ENCODE results near the gene MAP2K5.

MAP2K5 gene

DNA sequence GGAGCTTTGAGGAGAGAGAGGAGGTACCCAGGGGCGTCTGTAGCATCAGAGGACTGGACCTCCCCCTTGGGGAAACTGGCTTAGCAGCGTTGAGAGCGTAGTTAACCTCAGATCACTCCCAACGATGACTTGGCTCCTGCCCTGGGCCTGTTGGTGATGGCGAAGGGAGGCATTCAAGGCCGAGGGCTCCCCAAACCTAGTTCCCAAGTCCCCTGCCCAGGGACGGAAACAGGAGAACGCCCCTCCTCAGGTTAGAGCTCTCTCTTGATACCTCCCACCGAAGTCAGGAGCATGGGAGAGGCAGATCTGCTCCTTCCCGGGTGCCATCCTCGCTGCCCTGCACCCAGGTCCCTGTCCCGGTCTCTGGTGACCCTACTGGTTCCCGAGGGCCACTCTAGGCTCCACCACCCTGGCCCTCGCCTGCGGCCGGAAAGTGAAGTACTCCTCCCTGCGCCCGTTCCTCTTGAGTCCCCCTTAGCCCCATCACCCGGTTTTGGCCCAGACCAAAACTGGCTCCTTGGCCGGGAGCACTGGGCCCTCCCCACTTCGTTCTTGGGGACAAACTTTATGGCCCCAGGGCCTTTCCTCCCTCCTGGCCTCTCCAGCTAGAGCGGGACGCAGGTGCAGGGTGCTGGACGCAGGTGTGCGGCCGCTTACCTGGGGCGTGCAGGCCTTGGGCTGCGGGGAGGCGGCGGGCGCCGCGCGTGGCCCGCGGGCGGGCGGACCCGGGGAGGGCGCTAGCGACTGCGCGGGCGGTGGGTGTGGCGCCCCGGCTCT, 280.2 kb downstream of the MAP2K5 start:
- in situ Hi-C loops (cut with MboI; ENCODE audit: low pct_unique_long_range_greater_than_20kb, low sequenced_read_pairs, unreplicated experiment), result no loop called here
- TF ChIP-seq, protein P1, sequence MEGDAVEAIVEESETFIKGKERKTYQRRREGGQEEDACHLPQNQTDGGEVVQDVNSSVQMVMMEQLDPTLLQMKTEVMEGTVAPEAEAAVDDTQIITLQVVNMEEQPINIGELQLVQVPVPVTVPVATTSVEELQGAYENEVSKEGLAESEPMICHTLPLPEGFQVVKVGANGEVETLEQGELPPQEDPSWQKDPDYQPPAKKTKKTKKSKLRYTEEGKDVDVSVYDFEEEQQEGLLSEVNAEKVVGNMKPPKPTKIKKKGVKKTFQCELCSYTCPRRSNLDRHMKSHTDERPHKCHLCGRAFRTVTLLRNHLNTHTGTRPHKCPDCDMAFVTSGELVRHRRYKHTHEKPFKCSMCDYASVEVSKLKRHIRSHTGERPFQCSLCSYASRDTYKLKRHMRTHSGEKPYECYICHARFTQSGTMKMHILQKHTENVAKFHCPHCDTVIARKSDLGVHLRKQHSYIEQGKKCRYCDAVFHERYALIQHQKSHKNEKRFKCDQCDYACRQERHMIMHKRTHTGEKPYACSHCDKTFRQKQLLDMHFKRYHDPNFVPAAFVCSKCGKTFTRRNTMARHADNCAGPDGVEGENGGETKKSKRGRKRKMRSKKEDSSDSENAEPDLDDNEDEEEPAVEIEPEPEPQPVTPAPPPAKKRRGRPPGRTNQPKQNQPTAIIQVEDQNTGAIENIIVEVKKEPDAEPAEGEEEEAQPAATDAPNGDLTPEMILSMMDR (IDR thresholded peaks at IDR 0.05; ENCODE audit: extremely low read depth, insufficient read depth, missing control alignments), result no peak
- peak; percentile 50 for DNase-seq (ENCODE audit: low spot score)

GRCh38 chr15:67823314-67824196, 281.1 kb downstream of the MAP2K5 start:
- in situ Hi-C loops (cut with MboI; ENCODE audit: low pct_unique_long_range_greater_than_20kb, low sequenced_read_pairs, unreplicated experiment), result no loop called here
- TF ChIP-seq, protein P1 (IDR thresholded peaks at IDR 0.05; ENCODE audit: extremely low read depth, insufficient read depth, missing control alignments), result no peak
- DNase-seq (ENCODE audit: low spot score), result peak; percentile 60

DNA sequence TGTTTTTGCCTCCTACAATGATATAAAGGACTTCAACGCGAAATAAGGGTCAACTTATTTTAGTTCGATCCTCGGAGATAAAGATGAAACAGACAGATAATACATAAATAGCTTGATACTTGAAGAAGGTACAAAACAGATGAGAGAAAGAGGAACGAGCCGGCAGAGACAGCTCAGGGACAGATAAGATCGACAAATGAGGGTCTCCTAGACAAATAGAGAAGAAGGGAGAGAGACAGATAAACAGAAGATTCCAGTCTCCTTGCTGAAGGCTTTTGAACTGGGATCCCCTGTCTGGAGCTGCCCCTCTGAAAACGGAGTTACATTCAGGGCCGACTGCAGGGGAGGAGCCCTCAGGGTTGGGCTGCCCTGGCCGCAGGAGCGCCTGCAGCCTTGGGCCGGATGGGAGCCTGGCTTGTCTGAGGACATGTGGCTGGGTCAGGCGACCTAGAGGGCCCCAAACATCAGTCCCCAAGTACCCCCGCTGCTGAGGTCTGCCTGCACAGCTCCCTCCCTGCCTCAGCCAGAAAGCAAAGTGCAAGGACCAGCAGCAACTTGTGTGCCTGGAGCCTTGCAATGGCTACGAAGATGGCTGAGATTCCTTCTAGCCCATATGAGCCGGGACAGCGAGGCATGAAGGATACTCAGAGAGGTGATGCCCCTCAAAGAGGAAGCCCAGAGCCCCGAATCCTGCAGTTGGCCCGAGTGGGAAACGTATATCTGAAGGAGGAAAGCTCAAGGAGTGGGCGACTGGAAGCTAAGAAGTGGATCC, 281.9 kb downstream of the MAP2K5 start:
- TF ChIP-seq, protein P1 (IDR thresholded peaks at IDR 0.05; ENCODE audit: extremely low read depth, insufficient read depth, missing control alignments), result no peak
- peak; percentile 49 for DNase-seq (ENCODE audit: low spot score)
- in situ Hi-C loops (cut with MboI; ENCODE audit: low pct_unique_long_range_greater_than_20kb, low sequenced_read_pairs, unreplicated experiment), result no loop called here

DNA sequence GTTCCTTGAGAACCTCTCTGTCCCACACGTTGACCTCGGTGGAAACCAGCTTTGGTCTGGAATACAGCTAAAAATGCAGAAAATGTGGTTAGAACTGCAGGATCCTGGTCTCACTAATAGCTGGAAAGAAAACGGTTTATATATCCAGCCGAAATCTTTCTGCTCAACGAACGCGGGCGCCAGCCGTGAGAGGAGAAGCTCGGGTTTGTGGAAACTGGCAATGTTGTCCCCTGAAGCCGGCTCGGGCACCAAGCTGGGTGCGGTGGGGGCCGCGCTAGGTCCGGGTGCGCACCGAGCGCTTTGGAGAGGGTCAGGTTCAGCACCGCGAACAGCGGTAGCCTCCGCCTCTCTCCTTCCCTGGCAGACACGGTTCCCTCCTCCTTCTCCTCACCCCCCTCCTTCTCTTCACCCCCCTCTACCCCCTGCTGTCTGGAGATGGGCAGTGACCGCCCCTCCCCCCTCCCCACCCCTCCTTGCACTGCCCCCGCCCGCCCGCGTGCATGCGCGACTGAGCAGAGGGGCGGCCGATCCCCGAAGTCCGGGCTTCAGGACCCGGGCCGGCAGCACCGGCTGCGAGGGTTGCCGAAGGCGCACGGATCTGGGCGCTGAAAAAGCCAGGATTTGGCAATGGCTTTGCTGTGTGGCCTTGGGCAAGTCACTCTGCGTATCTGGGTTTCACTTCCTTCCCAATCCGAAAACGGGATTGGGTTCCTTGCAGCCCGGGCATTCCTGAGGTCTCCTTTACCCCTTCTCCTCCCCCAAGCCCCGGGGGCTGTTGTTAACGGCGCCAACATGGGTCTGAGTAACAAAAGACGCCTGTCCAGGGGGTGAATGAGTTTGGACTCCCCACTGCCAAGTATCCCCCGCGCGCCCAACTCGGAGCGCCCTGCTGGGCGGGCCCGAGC, 282.7 kb downstream of the MAP2K5 start, which contains the start of gene SKOR1:
SKOR1 (plus strand) TSS at position 534 of the 905 bp plus-strand sequence; CDS start at position 628, 94 bp downstream.
- TF ChIP-seq, protein P1 (IDR thresholded peaks at IDR 0.05; ENCODE audit: extremely low read depth, insufficient read depth, missing control alignments), result no peak
- DNase-seq (ENCODE audit: low spot score), result peak; percentile 73
- in situ Hi-C loops (cut with MboI; ENCODE audit: low pct_unique_long_range_greater_than_20kb, low sequenced_read_pairs, unreplicated experiment), result no loop called here

DNA sequence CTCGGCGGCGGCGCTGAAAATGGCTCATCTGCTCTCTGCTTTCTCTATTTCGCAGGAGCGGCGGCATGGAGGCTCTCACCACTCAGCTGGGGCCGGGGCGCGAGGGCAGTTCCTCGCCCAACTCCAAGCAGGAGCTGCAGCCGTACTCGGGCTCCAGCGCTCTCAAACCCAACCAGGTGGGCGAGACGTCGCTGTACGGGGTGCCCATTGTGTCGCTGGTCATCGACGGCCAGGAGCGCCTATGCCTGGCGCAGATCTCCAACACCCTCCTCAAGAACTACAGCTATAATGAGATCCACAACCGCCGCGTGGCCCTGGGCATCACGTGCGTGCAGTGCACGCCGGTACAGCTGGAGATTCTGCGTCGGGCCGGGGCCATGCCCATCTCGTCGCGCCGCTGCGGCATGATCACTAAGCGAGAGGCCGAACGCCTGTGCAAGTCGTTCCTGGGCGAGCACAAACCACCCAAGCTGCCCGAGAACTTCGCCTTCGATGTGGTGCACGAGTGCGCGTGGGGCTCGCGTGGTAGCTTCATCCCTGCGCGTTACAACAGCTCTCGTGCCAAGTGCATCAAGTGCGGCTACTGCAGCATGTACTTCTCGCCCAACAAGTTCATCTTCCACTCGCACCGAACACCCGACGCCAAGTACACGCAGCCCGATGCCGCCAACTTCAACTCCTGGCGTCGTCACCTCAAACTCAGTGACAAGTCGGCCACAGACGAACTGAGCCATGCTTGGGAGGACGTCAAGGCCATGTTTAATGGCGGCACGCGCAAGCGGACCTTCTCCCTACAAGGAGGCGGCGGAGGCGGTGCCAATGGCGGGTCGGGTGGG, 283.6 kb downstream of the MAP2K5 start:
- no peak for DNase-seq (ENCODE audit: low spot score)
- in situ Hi-C loops (cut with MboI; ENCODE audit: low pct_unique_long_range_greater_than_20kb, low sequenced_read_pairs, unreplicated experiment), result no loop called here

More for the DNA sequence above, 283.6 kb downstream of the MAP2K5 start:
- TF ChIP-seq, protein P1 (IDR thresholded peaks at IDR 0.05; ENCODE audit: extremely low read depth, insufficient read depth, missing control alignments), result no peak

Data from GM13977 (cell line).